ENCODE data around the gene RP9. TPM values are rescaled to one million over a fixed set of nuclear protein-coding genes. Genes with fewer than 3 reads are reported as not detected.

The RP9 gene
- total RNA-seq, 2 experiments from 2014 or later: 17.6 to 20.3 TPM

GRCh38 chr7:33137103-33137502, 27.9 kb upstream of the RP9 start:
- TF ChIP-seq, protein P1, sequence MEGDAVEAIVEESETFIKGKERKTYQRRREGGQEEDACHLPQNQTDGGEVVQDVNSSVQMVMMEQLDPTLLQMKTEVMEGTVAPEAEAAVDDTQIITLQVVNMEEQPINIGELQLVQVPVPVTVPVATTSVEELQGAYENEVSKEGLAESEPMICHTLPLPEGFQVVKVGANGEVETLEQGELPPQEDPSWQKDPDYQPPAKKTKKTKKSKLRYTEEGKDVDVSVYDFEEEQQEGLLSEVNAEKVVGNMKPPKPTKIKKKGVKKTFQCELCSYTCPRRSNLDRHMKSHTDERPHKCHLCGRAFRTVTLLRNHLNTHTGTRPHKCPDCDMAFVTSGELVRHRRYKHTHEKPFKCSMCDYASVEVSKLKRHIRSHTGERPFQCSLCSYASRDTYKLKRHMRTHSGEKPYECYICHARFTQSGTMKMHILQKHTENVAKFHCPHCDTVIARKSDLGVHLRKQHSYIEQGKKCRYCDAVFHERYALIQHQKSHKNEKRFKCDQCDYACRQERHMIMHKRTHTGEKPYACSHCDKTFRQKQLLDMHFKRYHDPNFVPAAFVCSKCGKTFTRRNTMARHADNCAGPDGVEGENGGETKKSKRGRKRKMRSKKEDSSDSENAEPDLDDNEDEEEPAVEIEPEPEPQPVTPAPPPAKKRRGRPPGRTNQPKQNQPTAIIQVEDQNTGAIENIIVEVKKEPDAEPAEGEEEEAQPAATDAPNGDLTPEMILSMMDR (IDR thresholded peaks at IDR 0.05): no peak
- ChIA-PET POLR2A (no interaction called here), CTCF (no interaction called here)
- Histone ChIP-seq H3K9me3 (ENCODE audit: control insufficient read depth in 1 of 2, insufficient read depth in 1 of 2, low read length in 2 of 2) (peaks cover 5 to 9% of the 10 kb centered on the region in 2 experiments), H3K4me1 (ENCODE audit: insufficient read depth, low read length) (no peaks in the 10 kb centered on the region), H3K27ac (ENCODE audit: low read depth in 1 of 2, low read length in 2 of 2) (no peak overlapping the region), H3K36me3 (ENCODE audit: insufficient read depth, low read length) (no peaks in the 10 kb centered on the region), H3K4me3 (ENCODE audit: low read length) (no peak overlapping the region), H3K27me3 (ENCODE audit: control insufficient read depth in 1 of 2, insufficient read depth in 2 of 2, low read length in 2 of 2) (no peaks in the 10 kb centered on the region)
- H3K4me1 Mint-ChIP-seq (ENCODE audit: low read depth): peaks cover 15% of the 10 kb centered on the region
- no peak overlapping the region for H3K27ac Mint-ChIP-seq
- H3K4me3 Mint-ChIP-seq: no peak overlapping the region
- H3K9me3 Mint-ChIP-seq: peaks cover 5% of the 10 kb centered on the region
- H3K36me3 Mint-ChIP-seq (ENCODE audit: low read depth): peaks cover 16% of the 10 kb centered on the region
- no peaks in the 10 kb centered on the region for H3K27me3 Mint-ChIP-seq
- DNase-seq: no peak
- no peak for ATAC-seq (ENCODE audit: poor library complexity)
- intact Hi-C loops (cut with DNase I, micrococcal nuclease): no loop called here

DNA sequence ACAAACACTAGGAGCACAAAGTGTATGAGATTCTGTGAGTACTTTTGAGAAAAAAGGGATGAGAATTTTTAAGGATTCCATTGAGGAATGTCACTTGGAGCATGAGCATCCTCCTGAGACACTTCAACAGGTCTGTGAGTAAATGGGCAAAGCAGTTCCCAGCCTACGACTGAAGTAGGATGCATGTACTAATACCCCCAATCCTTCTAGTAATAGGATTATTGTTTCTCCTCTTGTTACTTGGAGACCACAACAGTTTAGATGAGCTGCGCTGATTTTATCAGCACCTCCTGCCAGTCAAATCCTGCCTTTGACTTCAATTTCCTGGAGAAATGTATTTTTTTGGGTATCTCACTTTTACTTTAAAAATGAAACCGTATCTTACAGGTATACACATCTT, 21.0 kb upstream of the RP9 start:
- no peak for ATAC-seq (ENCODE audit: poor library complexity)
- H3K9me3 Mint-ChIP-seq: no peaks in the 10 kb centered on the region
- CTCF ChIA-PET: interaction anchor here (0.6 to 3.0 kb wide), 3 partner anchors 21 to 634 kb away, joined by 4 to 10 read pairs (median 5); partner anchors contain the start of gene RP9
- POLR2A ChIA-PET: interaction anchor here (1.1 to 2.9 kb wide), 4 partner anchors 20 to 640 kb away, joined by 3 to 10 read pairs (median 6); partner anchors contain the start of genes LSM5 and RP9
- H3K4me1 Mint-ChIP-seq (ENCODE audit: low read depth): peaks cover 34% of the 10 kb centered on the region
- peaks cover 18% of the 10 kb centered on the region for H3K36me3 Mint-ChIP-seq (ENCODE audit: low read depth)
- H3K36me3 ChIP-seq (ENCODE audit: insufficient read depth, low read length): no peaks in the 10 kb centered on the region
- peak in 3 of 14 experiments; percentile 16 to 41 (median 18) for DNase-seq
- peak overlapping the region; percentile 63 for H3K4me3 ChIP-seq (ENCODE audit: low read length)
- no peaks in the 10 kb centered on the region for H3K27me3 ChIP-seq (ENCODE audit: control insufficient read depth in 1 of 2, insufficient read depth in 2 of 2, low read length in 2 of 2)
- H3K27ac Mint-ChIP-seq: peak overlapping the region; percentile 92
- TF ChIP-seq, protein P1 (IDR thresholded peaks at IDR 0.05): no peak
- peak overlapping the region; percentile 96 for H3K4me3 Mint-ChIP-seq
- intact Hi-C loops (cut with DNase I, micrococcal nuclease): no loop called here
- H3K9me3 ChIP-seq (ENCODE audit: control insufficient read depth in 1 of 2, insufficient read depth in 1 of 2, low read length in 2 of 2): peaks cover 0 to 4% of the 10 kb centered on the region in 2 experiments
- peaks cover 4% of the 10 kb centered on the region for H3K27me3 Mint-ChIP-seq
- H3K27ac ChIP-seq (ENCODE audit: low read depth in 1 of 2, low read length in 2 of 2): no peak overlapping the region
- peaks cover 4% of the 10 kb centered on the region for H3K4me1 ChIP-seq (ENCODE audit: insufficient read depth, low read length)

DNA sequence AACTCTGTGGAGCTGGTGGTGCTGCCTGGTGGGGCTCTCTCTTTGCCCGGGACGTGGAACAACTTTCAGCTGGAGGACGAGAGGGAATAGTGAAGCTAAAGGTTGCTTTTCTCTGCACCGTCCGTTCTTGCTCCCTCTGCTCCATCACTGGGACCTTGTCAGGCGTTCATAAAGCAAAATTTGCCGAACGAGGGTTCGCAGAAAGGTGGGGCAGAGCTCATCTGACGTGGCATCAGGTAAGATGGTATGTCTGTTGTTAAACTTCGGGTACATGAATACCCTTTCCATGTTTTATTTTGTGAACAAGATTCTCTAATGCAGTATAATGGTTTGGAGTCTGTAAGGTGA, 20.6 kb upstream of the RP9 start:
- intact Hi-C loops (cut with DNase I, micrococcal nuclease): loop anchor here (1.0 to 5.0 kb wide), 6 partner anchors 20 to 639 kb away; partner anchors contain the start of genes AVL9 (in 1 of the 2), KBTBD2 (in 1 of the 2), LSM5 (in 1 of the 2) and NT5C3A (in 1 of the 2)
- peak; percentile 15 for ATAC-seq (ENCODE audit: poor library complexity)
- no peaks in the 10 kb centered on the region for H3K9me3 Mint-ChIP-seq

More for the DNA sequence above, 20.6 kb upstream of the RP9 start:
- ChIA-PET CTCF (interaction anchor here (0.6 to 3.0 kb wide), 3 partner anchors 20 to 634 kb away, joined by 4 to 10 read pairs (median 5); partner anchors contain the start of gene RP9), POLR2A (interaction anchor here (1.1 to 2.9 kb wide), 4 partner anchors 20 to 640 kb away, joined by 3 to 10 read pairs (median 6); partner anchors contain the start of genes LSM5 and RP9)
- Histone ChIP-seq H3K27ac (ENCODE audit: low read depth in 1 of 2, low read length in 2 of 2) (peak overlapping the region; percentile 54 to 79), H3K4me1 (ENCODE audit: insufficient read depth, low read length) (peaks cover 4% of the 10 kb centered on the region), H3K27me3 (ENCODE audit: control insufficient read depth in 1 of 2, insufficient read depth in 2 of 2, low read length in 2 of 2) (no peaks in the 10 kb centered on the region), H3K36me3 (ENCODE audit: insufficient read depth, low read length) (no peaks in the 10 kb centered on the region), H3K9me3 (ENCODE audit: control insufficient read depth in 1 of 2, insufficient read depth in 1 of 2, low read length in 2 of 2) (peaks cover 0 to 4% of the 10 kb centered on the region in 2 experiments), H3K4me3 (ENCODE audit: low read length) (peak overlapping the region; percentile 63)
- Mint-ChIP-seq H3K27me3 (peaks cover 4% of the 10 kb centered on the region), H3K36me3 (ENCODE audit: low read depth) (peaks cover 14% of the 10 kb centered on the region), H3K4me1 (ENCODE audit: low read depth) (peaks cover 34% of the 10 kb centered on the region), H3K27ac (peak overlapping the region; percentile 92), H3K4me3 (peak overlapping the region; percentile 96)
- TF ChIP-seq, protein P1 (IDR thresholded peaks at IDR 0.05): no peak
- peak in 4 of 14 experiments; percentile 5 to 42 (median 32) for DNase-seq
